Retinal pigment epithelial cell (primary cell): ENCODE measurements around the gene UTS2R.

Source experiments
- DNase-seq: peaks from one replicate; pipeline ENCODE4 v3.0.0-alpha.2; 2010; ENCODE audit warnings: low read depth
- H3K4me3 ChIP-seq: 2 replicates; pipeline ENCODE4 v1.5.1; 2011; ENCODE audit warnings: mild to moderate bottlenecking, low read length, control low read depth, moderate library complexity
- CTCF ChIP-seq: conservative IDR thresholded peaks from 2 replicates; pipeline ENCODE4 v1.5.1; 2011; ENCODE audit warnings: low read depth, low read length, control low read depth, inconsistent platforms

UTS2R gene

GRCh38 chr17:82338858-82339633, 32.5 kb upstream of the UTS2R start:
- no peak for TF ChIP-seq CTCF
- no peak for DNase-seq
- peak overlapping the region; percentile 33 for H3K4me3 ChIP-seq

- DNase-seq: no peak
- peak overlapping the region; percentile 33 for H3K4me3 ChIP-seq
- TF ChIP-seq CTCF: no peak
These were observed 31.7 kb upstream of the UTS2R start for GRCh38 chr17:82339634-82340580.

GRCh38 chr17:82342361-82343079, 29.0 kb upstream of the UTS2R start:
- no peak for DNase-seq
- no peak overlapping the region for H3K4me3 ChIP-seq

GRCh38 chr17:82343560-82343959, 28.0 kb upstream of the UTS2R start:
- no peak overlapping the region for H3K4me3 ChIP-seq
- no peak for DNase-seq
- TF ChIP-seq CTCF: no peak

More at GRCh38 chr17:82342361-82343079, 29.0 kb upstream of the UTS2R start:
- no peak for TF ChIP-seq CTCF

- TF ChIP-seq CTCF: no peak
- no peak for DNase-seq
- no peak overlapping the region for H3K4me3 ChIP-seq
These were observed 27.2 kb upstream of the UTS2R start for GRCh38 chr17:82344175-82344907.
